Activated T-cell treated with anti-CD3 and anti-CD28 coated beads, Interleukin-2, amount 50 U/mL, for 4 hours (primary cell): Measurements from ENCODE around the gene ADK. TPM values are rescaled to one million over a fixed set of nuclear protein-coding genes. Genes with fewer than 3 reads are reported as not detected.
"Not testable (repeated sequence)": the region's sequence is repeated elsewhere in the genome, so short reads cannot be mapped to it uniquely, and the experiment has no call there.

Source experiments
- ATAC-seq, 2 donors: fragments of 200-7000 bp; cut with Tn5 transposase; one replicate each; pipeline ENCODE4 v1.10.0; 2021
- DNase-seq: peaks from one replicate; pipeline ENCODE4 v3.0.0-alpha.2; 2020
- H3K27me3 Mint-ChIP-seq: one replicate; pipeline ENCODE4 v1.8.0; 2021; ENCODE audit warnings: low read depth, mixed read lengths
- H3K36me3 Mint-ChIP-seq: one replicate; pipeline ENCODE4 v1.8.0; 2022; ENCODE audit warnings: mixed read lengths; ENCODE audit not compliant: insufficient read depth
- H3K4me1 Mint-ChIP-seq: one replicate; pipeline ENCODE4 v1.8.0; 2021; ENCODE audit warnings: low read depth, mixed read lengths
- H3K4me3 Mint-ChIP-seq: one replicate; pipeline ENCODE4 v1.8.0; 2021; ENCODE audit warnings: mild to moderate bottlenecking, moderate library complexity, mixed read lengths
- H3K9me3 Mint-ChIP-seq: one replicate; pipeline ENCODE4 v1.8.0; 2021; ENCODE audit warnings: mixed read lengths
- total RNA-seq, 3 donors: library from RNA; stranded (reverse); gene quantifications; one replicate each; pipeline ENCODE4 v1.2.1, GENCODE V29; 2021

ADK gene
- total RNA-seq, 3 donors from 2014 or later = 49.7 to 56.8 (median 56.2) TPM

DNA sequence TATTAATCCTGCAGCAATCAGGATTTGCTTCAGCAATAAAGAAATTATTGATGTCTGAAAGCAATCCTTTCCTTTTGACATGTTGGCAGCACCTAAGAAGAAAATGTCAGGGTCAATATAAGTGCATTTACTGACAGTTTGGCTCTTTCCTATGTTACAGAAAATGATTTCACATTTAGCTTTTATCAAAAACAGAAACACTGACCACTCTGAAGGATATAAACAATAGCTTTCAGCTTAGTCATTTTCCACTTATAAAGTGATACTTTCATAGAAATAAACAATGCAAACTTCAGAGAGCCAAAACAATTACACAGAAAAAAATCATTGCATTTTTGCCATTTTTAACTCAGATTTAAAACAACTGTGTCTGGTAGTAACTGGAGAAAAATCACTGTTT, 349.8 kb downstream of the ADK start:
- Mint-ChIP-seq H3K4me1 (peaks cover 38% of the 10 kb centered on the region), H3K9me3 (peaks cover 20% of the 10 kb centered on the region), H3K27me3 (no peaks in the 10 kb centered on the region), H3K4me3 (no peak overlapping the region), H3K36me3 (peaks cover 47% of the 10 kb centered on the region)
- ATAC-seq (no peak), DNase-seq (no peak)

DNA sequence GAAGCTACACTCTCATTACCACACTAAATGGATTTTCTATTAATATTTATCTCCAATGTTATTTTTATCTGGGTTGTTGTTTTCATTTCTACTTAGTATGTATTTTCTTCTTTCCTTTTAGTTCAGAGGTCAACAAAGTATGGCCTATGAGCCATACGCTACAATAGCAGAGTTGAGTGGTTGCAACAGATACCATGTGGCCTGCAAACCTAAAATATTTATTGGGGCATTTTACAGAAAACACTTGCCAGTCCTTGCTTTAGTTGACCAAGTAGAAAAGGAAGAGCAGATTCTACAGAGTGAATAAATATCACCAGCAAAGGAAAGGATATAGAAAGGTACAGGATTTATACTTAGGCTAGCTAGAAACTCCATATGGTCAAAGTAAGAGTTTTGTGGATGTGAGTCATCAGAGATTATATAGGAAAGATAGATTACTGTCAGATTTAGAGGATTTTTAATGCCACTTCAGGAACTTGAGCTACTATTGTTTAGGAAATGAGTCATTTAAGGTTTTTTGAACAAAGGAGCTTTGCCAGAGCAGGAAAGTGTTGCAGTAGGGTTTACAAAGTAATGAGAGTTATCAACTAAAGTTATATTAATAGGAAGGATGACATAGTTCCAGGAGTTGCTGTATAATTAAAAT, 352.1 kb downstream of the ADK start:
- Mint-ChIP-seq H3K27me3 (no peaks in the 10 kb centered on the region), H3K4me1 (peaks cover 38% of the 10 kb centered on the region), H3K4me3 (no peak overlapping the region), H3K9me3 (peaks cover 10% of the 10 kb centered on the region), H3K36me3 (peaks cover 41% of the 10 kb centered on the region)
- ATAC-seq = peak; percentile 46 to 48
- no peak for DNase-seq

GRCh38 chr10:74507951-74508350, 356.9 kb downstream of the ADK start:
- no peak for ATAC-seq
- H3K36me3 Mint-ChIP-seq = peaks cover 43% of the 10 kb centered on the region
- H3K9me3 Mint-ChIP-seq = peaks cover 36% of the 10 kb centered on the region
- no peak overlapping the region for H3K4me3 Mint-ChIP-seq
- no peaks in the 10 kb centered on the region for H3K27me3 Mint-ChIP-seq
- no peak for DNase-seq
- peaks cover 14% of the 10 kb centered on the region for H3K4me1 Mint-ChIP-seq

GRCh38 chr10:74510594-74510993, 359.6 kb downstream of the ADK start:
- Mint-ChIP-seq H3K9me3 (peaks cover 51% of the 10 kb centered on the region), H3K27me3 (no peaks in the 10 kb centered on the region), H3K4me3 (no peak overlapping the region), H3K4me1 (no peaks in the 10 kb centered on the region), H3K36me3 (peaks cover 50% of the 10 kb centered on the region)
- ATAC-seq (no peak), DNase-seq (no peak)

DNA sequence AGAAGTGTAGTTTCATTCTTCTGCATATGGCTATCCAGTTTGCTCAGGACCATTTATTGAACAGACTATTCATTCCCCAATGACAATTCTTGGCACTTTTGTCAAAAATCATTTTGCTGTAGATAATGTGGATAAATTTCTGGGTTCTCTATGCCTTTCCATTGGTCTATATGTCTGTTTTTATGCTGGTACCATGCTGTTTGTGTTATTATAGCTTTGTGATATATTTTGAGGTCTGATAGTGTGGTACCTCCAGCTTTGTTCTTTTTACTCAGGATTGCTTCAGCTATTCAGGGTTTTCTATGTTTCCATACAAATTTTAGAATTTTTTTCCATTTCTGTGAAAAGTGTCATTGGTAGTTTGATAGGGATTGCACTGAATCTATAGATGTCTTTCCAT, 360.0 kb downstream of the ADK start:
- Mint-ChIP-seq H3K4me1 (no peaks in the 10 kb centered on the region), H3K4me3 (no peak overlapping the region), H3K9me3 (peaks cover 50% of the 10 kb centered on the region), H3K27me3 (no peaks in the 10 kb centered on the region), H3K36me3 (peaks cover 49% of the 10 kb centered on the region)
- DNase-seq (no peak), ATAC-seq (no peak)

DNA sequence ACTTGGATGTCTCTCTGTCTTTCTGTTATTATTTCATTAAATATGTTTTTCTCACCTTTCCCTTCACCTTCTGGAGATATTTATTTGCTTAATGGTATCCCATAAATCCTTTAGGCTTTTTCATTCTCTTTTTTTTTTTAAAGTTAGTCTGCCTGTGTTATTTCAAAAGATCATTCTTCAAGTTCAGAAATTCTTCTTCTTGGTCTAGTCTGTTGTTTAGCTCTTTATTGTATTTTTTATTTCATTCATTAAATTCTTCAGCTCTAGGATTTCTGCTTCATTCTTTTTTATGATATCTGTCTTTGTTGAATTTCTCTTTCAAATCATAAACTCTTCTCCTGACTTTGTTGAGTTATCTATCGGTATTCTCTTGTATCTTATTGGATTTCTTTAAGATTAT, 363.3 kb downstream of the ADK start:
- no peak overlapping the region for H3K4me3 Mint-ChIP-seq
- H3K36me3 Mint-ChIP-seq = peaks cover 45% of the 10 kb centered on the region
- no peak for DNase-seq
- H3K27me3 Mint-ChIP-seq = no peaks in the 10 kb centered on the region
- H3K9me3 Mint-ChIP-seq = peaks cover 50% of the 10 kb centered on the region
- no peaks in the 10 kb centered on the region for H3K4me1 Mint-ChIP-seq
- ATAC-seq = no peak

DNA sequence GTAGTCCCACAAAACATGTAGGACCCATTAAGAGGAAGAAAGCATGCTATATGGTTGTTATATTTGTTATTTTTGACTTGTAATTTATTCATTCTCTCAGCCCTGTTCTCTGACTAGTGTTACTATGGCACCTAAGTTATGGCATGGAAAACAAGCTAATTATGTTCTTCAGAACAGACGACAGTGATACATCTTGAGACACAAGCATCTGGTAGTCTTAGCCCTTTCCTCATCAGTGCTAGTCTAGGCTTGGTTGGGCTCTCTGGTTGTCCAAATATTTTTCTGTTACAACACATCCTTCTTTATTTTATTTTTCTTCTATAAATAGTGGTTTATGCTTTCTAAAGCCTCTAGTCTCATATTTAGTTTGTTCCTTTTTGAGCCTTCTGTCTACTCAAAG, 367.0 kb downstream of the ADK start:
- no peak for ATAC-seq
- H3K9me3 Mint-ChIP-seq = peaks cover 23% of the 10 kb centered on the region

GRCh38 chr10:74521526-74521925, 370.5 kb downstream of the ADK start:
- Mint-ChIP-seq H3K9me3 (no peaks in the 10 kb centered on the region), H3K4me3 (no peak overlapping the region), H3K4me1 (no peaks in the 10 kb centered on the region), H3K27me3 (no peaks in the 10 kb centered on the region), H3K36me3 (peaks cover 17% of the 10 kb centered on the region)
- ATAC-seq (no peak), DNase-seq (no peak)

More for the DNA sequence above, 367.0 kb downstream of the ADK start:
- Mint-ChIP-seq H3K4me3 (no peak overlapping the region), H3K27me3 (no peaks in the 10 kb centered on the region), H3K36me3 (peaks cover 33% of the 10 kb centered on the region), H3K4me1 (no peaks in the 10 kb centered on the region)
- no peak for DNase-seq

- no peaks in the 10 kb centered on the region for H3K9me3 Mint-ChIP-seq
- H3K4me3 Mint-ChIP-seq = no peak overlapping the region
Measured at GRCh38 chr10:74523199-74523598, 372.2 kb downstream of the ADK start.

DNA sequence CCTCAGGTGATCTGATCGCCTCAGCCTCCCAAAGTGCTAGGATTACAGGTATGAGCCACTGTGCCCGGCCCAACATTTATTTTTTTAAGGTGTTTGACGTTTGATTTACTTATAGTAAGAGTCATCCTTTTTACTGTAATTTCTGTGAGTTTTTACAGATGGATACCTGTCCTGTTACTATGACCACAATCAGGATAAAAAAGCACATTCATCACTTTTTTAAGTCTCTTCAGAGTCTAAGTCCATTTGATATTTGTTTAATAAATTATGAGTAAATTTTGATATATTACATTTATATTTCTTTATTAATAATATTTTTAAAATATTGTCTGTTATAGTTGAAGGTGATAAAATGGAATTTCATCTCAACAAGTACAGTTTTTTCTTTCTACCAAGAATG, 374.9 kb downstream of the ADK start:
- ATAC-seq (no peak), DNase-seq (no peak)
- Mint-ChIP-seq H3K4me1 (no peaks in the 10 kb centered on the region), H3K27me3 (no peaks in the 10 kb centered on the region), H3K36me3 (peaks cover 38% of the 10 kb centered on the region), H3K4me3 (no peak overlapping the region), H3K9me3 (no peaks in the 10 kb centered on the region)

More at GRCh38 chr10:74523199-74523598, 372.2 kb downstream of the ADK start:
- DNase-seq = no peak
- no peaks in the 10 kb centered on the region for H3K27me3 Mint-ChIP-seq
- H3K4me1 Mint-ChIP-seq = no peaks in the 10 kb centered on the region
- peaks cover 24% of the 10 kb centered on the region for H3K36me3 Mint-ChIP-seq
- ATAC-seq = no peak

GRCh38 chr10:74527611-74528010, 376.6 kb downstream of the ADK start:
- H3K4me3 Mint-ChIP-seq, H3K9me3 Mint-ChIP-seq, H3K27me3 Mint-ChIP-seq, ATAC-seq, H3K4me1 Mint-ChIP-seq, DNase-seq: not testable (repeated sequence)
- peaks cover 36% of the 10 kb centered on the region for H3K36me3 Mint-ChIP-seq

- Mint-ChIP-seq H3K4me1 (no peaks in the 10 kb centered on the region), H3K4me3 (no peak overlapping the region), H3K27me3 (no peaks in the 10 kb centered on the region), H3K36me3 (peaks cover 29% of the 10 kb centered on the region), H3K9me3 (no peaks in the 10 kb centered on the region)
- DNase-seq = no peak
- ATAC-seq = no peak
Measured at GRCh38 chr10:74529205-74529604, 378.2 kb downstream of the ADK start.

DNA sequence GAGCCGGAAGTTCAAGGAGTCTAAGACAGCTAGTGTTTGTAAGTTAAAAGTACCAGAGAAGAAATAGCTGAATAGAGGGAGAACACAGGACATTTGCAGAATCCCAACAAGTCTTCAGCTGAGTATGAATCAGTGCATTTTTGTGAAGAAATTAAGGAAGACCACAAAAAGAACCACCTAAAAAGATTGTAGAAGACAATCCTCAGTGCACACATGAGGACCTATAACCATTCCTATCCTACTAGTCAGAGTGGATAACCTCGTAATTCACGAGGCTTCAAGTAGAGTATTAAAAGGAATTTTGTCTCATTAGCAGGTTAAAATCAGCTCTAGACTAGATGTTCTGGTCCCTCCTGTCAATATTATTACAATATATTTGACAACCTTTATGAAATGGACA, 380.0 kb downstream of the ADK start:
- peaks cover 29% of the 10 kb centered on the region for H3K36me3 Mint-ChIP-seq
- H3K4me3 Mint-ChIP-seq = no peak overlapping the region
- no peaks in the 10 kb centered on the region for H3K27me3 Mint-ChIP-seq
- peaks cover under 1% of the 10 kb centered on the region for H3K4me1 Mint-ChIP-seq
- ATAC-seq = no peak
- no peaks in the 10 kb centered on the region for H3K9me3 Mint-ChIP-seq
- DNase-seq = no peak

- peaks cover 13% of the 10 kb centered on the region for H3K4me1 Mint-ChIP-seq
- no peaks in the 10 kb centered on the region for H3K27me3 Mint-ChIP-seq
- peaks cover 4% of the 10 kb centered on the region for H3K9me3 Mint-ChIP-seq
- ATAC-seq = no peak
- no peak overlapping the region for H3K4me3 Mint-ChIP-seq
- DNase-seq = no peak
- H3K36me3 Mint-ChIP-seq = peaks cover 18% of the 10 kb centered on the region
Measured at GRCh38 chr10:74539317-74539716, 388.3 kb downstream of the ADK start.

GRCh38 chr10:74541375-74541774, 390.4 kb downstream of the ADK start:
- Mint-ChIP-seq H3K27me3 (no peaks in the 10 kb centered on the region), H3K4me1 (peaks cover 11% of the 10 kb centered on the region), H3K4me3 (no peak overlapping the region), H3K36me3 (peaks cover 23% of the 10 kb centered on the region), H3K9me3 (peaks cover 4% of the 10 kb centered on the region)
- ATAC-seq = no peak
- DNase-seq = no peak
